T-helper 2 cell treated with Interferon-gamma antibody and Interleukin-4, amounts not matched to agents 5 μg/mL and 100 μg/mL, for 36 hours (primary cell): ENCODE data around the gene PATJ.

Source experiments
- DNase-seq: peaks from one replicate; pipeline ENCODE4 v3.0.0; 2021; ENCODE audit warnings: low spot score
- H3K27ac Mint-ChIP-seq: one replicate; pipeline ENCODE4 v1.8.0; 2021; ENCODE audit warnings: mild to moderate bottlenecking, mixed read lengths
- H3K27me3 Mint-ChIP-seq: one replicate; pipeline ENCODE4 v1.8.0; 2021; ENCODE audit warnings: low read depth, mixed read lengths
- H3K36me3 Mint-ChIP-seq: one replicate; pipeline ENCODE4 v1.8.0; 2021; ENCODE audit warnings: low read depth, mixed read lengths
- H3K4me1 Mint-ChIP-seq: one replicate; pipeline ENCODE4 v1.8.0; 2021; ENCODE audit warnings: low read depth, mixed read lengths
- H3K4me3 Mint-ChIP-seq: one replicate; pipeline ENCODE4 v1.8.0; 2022; ENCODE audit warnings: mild to moderate bottlenecking, moderate library complexity, mixed read lengths
- H3K9me3 Mint-ChIP-seq: one replicate; pipeline ENCODE4 v1.8.0; 2021; ENCODE audit warnings: mixed read lengths

Gene PATJ

DNA sequence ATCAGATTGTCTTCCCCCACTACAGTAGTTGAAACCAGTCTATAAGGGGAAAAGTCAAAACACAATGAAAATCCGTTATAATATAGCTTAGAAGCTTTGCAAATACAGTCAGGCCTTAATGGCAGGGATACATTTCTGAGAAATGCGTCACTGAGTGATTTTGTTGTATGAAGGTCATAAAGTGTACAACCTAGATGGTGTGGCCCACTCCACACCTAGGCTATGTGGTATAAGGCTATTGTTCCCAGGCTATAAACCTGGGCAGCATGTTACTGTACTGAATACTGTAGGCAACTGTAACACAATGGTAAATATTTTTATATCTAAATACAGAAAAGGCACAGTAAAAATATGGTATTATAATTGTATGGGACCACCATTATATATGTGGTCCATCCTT is 264.4 kb downstream of the PATJ start:
- no peak overlapping the region for H3K27ac Mint-ChIP-seq
- H3K4me3 Mint-ChIP-seq, result no peak overlapping the region
- H3K27me3 Mint-ChIP-seq, result no peaks in the 10 kb centered on the region
- DNase-seq, result no peak
- no peaks in the 10 kb centered on the region for H3K4me1 Mint-ChIP-seq
- H3K9me3 Mint-ChIP-seq, result peaks cover 4% of the 10 kb centered on the region
- H3K36me3 Mint-ChIP-seq, result no peaks in the 10 kb centered on the region

DNA sequence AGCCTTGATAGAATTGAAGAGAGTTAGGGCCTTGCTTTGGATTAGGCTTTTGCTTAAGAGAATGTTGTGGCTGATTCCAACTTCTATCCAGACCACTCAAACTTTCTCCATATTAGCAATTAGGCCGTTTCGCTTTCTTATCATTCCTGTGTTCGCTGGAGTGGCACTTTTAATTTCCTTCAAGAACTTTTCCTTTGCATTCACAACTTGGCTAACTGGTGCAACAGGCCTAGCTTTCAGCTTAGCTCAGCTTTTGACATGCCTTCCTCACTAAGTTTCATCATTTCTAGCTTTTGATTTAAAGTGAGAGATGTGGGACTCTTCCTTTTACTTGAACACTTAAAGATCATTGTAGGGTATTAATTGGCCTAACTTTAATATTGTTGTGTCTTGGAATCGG is 268.7 kb downstream of the PATJ start:
- no peak overlapping the region for H3K4me3 Mint-ChIP-seq
- no peak overlapping the region for H3K27ac Mint-ChIP-seq
- H3K9me3 Mint-ChIP-seq, result peaks cover 4% of the 10 kb centered on the region
- no peak for DNase-seq
- H3K36me3 Mint-ChIP-seq, result no peaks in the 10 kb centered on the region
- H3K27me3 Mint-ChIP-seq, result no peaks in the 10 kb centered on the region
- H3K4me1 Mint-ChIP-seq, result no peaks in the 10 kb centered on the region

DNA sequence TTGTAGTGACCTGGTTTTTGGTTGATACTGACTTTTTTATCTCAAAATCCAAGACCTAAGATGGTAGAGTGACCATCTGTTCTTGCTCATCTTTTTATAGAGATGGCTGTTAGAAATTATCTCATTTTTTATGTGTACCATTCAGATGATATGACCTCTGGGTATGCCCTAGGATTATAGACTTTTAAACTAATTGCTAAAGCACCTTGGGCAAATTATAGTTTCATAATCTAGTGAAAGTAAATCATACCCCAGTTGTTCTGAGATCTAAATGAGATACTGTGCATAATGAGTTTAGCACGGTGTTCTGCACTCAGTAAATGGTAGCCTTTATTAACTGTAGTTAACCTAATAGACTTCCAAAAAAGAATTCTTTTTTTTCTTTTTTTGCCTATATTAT is 269.8 kb downstream of the PATJ start:
- Mint-ChIP-seq H3K27ac (no peak overlapping the region), H3K27me3 (no peaks in the 10 kb centered on the region), H3K4me3 (no peak overlapping the region), H3K36me3 (no peaks in the 10 kb centered on the region), H3K9me3 (peaks cover 4% of the 10 kb centered on the region), H3K4me1 (no peaks in the 10 kb centered on the region)
- no peak for DNase-seq

DNA sequence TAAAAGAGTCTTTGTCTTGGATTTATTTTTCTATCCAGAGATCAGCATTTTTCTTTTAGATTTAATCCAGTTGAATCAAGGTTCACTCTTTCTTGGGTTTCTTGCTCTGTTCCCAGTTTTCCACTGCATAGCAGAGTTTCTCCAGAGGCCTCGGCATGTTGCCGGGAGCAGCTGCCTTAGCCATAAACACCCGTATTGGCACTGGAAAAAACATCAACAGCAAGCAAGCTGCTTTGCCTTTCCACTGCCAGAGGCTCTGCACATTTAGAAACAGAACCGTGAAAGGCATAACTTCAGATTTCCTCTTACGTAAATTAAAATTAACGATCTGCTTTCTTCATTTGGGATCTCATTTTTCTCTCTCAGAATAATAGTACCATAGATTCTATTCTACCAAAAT is 270.6 kb downstream of the PATJ start:
- DNase-seq, result no peak
- no peak overlapping the region for H3K4me3 Mint-ChIP-seq
- no peak overlapping the region for H3K27ac Mint-ChIP-seq
- H3K9me3 Mint-ChIP-seq, result peaks cover 4% of the 10 kb centered on the region
- no peaks in the 10 kb centered on the region for H3K4me1 Mint-ChIP-seq
- no peaks in the 10 kb centered on the region for H3K27me3 Mint-ChIP-seq
- no peaks in the 10 kb centered on the region for H3K36me3 Mint-ChIP-seq

DNA sequence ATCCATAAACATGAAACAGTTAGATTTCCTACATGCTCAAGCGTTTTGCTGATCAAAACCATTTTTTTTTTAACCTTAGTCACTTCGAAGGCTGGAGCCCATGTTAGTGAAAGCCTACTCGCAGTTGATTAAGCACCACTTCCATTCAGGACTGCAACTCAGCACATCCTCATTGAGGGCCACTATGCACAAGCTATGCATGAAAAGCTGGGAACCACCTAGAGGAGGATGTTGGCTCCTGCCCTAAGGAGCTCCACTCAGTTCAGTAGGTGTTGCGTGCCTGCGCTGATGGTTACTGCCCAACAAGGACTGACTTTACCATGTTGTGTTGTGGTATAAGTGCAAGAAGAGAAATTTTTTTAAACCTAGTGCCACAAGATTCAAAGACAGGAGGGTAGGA is 271.0 kb downstream of the PATJ start:
- Mint-ChIP-seq H3K4me3 (no peak overlapping the region), H3K9me3 (peaks cover 4% of the 10 kb centered on the region), H3K27me3 (no peaks in the 10 kb centered on the region), H3K4me1 (no peaks in the 10 kb centered on the region), H3K27ac (no peak overlapping the region), H3K36me3 (no peaks in the 10 kb centered on the region)
- no peak for DNase-seq

DNA sequence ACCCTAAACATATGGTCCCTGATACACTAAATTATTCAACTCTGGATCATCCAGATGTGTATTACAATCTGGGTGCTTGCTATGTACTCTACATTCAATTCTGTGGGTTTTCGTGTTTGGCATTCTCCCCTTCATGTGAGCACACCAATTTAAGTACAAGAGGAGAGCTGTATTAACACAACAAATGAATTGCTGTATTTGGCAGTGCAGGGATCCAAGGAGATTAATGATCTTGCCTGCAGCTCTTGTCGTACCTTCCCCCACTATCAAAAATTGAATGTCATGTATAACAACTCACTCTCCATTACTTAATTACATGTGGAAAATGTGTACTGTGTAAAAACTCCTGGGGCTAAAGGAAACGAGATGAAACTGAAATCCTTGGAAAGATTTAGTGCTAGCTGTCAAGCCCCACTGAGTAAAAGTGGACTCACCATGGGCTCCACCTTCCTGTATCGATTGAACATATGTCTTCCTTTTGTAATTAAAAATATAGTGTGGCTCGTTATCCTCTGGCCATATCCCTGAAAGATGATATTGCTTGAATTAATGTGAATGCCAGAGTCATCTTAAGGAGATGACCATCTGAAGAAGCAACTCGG is 280.2 kb downstream of the PATJ start:
- no peaks in the 10 kb centered on the region for H3K4me1 Mint-ChIP-seq
- DNase-seq, result no peak
- no peaks in the 10 kb centered on the region for H3K27me3 Mint-ChIP-seq
- no peak overlapping the region for H3K4me3 Mint-ChIP-seq
- no peaks in the 10 kb centered on the region for H3K9me3 Mint-ChIP-seq
- H3K36me3 Mint-ChIP-seq, result no peaks in the 10 kb centered on the region
- no peak overlapping the region for H3K27ac Mint-ChIP-seq

DNA sequence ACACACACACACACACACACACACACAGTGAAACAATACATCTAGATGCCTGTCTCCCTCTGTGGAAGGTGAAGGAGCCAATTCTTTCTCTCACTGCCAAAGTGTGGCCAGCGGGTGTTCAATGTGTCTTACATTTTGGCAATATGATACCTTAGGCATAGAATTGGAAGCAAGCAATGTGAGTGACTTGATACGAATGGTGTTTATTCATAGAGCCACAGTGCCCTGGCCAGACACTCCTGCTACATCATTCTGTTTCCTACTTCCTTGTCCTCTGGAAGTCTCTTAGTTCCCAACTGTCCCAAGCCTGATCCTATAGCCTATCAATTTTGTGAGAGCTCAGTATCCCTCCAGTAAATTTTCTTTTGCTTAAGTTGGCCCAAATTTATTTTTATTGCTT is 282.4 kb downstream of the PATJ start:
- DNase-seq, result no peak
- Mint-ChIP-seq H3K9me3 (no peaks in the 10 kb centered on the region), H3K4me3 (no peak overlapping the region), H3K27ac (no peak overlapping the region), H3K4me1 (no peaks in the 10 kb centered on the region), H3K27me3 (no peaks in the 10 kb centered on the region), H3K36me3 (no peaks in the 10 kb centered on the region)

DNA sequence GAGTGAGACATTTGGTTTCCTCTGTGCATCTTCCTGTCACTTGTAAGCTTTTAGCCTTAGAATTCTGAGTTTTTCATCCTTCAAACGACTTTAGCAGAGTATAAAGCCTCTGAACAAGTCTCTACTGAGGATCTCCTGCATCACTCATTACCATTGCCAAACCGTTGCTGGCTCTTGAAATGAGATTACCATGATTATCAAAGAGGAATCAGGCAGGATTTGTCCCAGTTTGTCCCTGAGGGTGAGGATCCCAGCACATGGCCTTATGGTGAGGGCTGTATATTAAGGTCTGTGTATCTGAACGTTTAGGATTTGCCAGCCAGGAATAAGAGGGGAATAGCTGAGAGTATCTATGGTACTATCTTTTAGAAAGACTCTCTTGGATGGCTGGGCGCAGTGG is 282.9 kb downstream of the PATJ start:
- Mint-ChIP-seq H3K4me3 (no peak overlapping the region), H3K27me3 (no peaks in the 10 kb centered on the region), H3K9me3 (no peaks in the 10 kb centered on the region), H3K36me3 (no peaks in the 10 kb centered on the region), H3K4me1 (no peaks in the 10 kb centered on the region), H3K27ac (no peak overlapping the region)
- DNase-seq, result no peak

DNA sequence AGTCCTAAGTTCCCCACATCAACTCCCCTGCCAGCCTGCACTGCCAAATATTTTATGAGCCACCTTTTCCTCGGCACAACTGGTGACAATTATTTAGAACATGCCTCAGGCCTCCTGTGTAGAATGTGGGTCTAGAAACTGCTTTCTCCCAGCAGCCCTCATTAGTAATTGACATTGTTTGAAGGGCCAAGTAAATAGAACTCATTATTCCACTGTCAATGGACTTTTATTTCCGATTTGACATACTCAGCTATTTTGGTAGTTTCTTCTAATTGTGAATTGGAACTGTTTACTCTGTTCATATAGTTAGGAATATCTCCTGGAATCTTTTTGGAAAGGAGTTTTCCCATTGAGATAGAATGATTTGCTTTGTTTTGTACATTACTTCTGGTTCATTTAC is 283.6 kb downstream of the PATJ start:
- no peak for DNase-seq
- Mint-ChIP-seq H3K9me3 (no peaks in the 10 kb centered on the region), H3K4me3 (no peak overlapping the region), H3K36me3 (no peaks in the 10 kb centered on the region), H3K27ac (no peak overlapping the region), H3K4me1 (no peaks in the 10 kb centered on the region), H3K27me3 (no peaks in the 10 kb centered on the region)

DNA sequence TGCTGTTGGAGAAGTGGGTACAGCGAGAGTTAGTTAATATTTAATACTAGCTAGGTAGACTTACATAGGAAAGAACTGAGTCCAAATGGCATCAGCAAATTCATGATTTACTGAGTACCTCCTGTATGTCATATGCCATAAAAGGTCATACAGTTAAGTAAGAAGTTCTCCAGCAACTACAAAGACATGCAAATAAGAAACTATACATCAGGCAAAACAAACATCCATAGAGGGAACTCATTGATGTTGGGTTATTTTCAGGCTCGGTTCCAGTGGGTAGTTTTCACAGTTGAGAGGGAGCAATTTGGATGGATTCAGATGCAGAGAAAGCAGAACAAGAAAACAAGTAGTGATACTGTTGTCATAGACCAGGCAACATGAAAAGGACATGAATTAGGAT is 287.4 kb downstream of the PATJ start:
- no peak overlapping the region for H3K27ac Mint-ChIP-seq
- no peaks in the 10 kb centered on the region for H3K9me3 Mint-ChIP-seq
- H3K4me3 Mint-ChIP-seq, result no peak overlapping the region
- DNase-seq, result no peak
- no peaks in the 10 kb centered on the region for H3K4me1 Mint-ChIP-seq
- no peaks in the 10 kb centered on the region for H3K27me3 Mint-ChIP-seq
- H3K36me3 Mint-ChIP-seq, result no peaks in the 10 kb centered on the region

DNA sequence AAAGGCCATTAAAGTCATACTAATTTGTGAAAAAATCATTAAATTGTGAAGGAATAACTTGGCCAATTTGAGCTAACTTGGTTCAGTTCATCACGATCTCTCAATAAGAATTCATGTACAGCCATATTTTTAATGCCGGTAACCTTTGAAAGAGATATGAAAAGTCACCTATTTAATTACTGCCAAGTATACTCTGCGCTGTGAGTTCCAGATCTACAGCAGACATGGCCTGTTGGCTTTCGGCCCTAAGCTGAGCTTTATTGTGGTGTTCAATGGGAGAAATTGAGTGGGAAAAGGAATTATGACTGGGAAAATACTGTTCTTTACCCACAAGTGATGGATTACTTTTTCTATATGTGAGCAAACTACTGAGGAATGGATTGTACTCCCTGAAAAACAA is 292.5 kb downstream of the PATJ start:
- DNase-seq, result no peak
- Mint-ChIP-seq H3K9me3 (no peaks in the 10 kb centered on the region), H3K27ac (no peak overlapping the region), H3K4me3 (no peak overlapping the region), H3K4me1 (no peaks in the 10 kb centered on the region), H3K27me3 (no peaks in the 10 kb centered on the region), H3K36me3 (no peaks in the 10 kb centered on the region)

DNA sequence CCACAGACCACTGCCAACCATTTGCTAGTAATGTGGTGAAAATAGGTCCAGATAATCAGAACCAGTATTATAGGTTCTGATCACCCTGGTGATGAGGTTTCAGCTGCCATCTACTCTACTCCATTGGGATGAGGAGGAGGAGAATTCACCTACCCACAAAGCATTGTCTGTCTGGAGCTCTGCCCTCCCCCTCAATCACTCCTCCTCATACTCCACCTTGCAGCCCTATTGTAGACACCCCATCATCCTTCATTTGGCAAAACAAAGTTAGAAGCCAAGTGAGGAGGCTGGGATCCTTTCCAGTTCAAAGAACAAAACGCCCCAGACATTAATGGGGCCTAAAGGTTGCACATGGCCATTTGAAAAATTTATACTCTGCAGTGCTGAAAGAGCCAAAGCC is 295.0 kb downstream of the PATJ start:
- no peaks in the 10 kb centered on the region for H3K9me3 Mint-ChIP-seq

DNA sequence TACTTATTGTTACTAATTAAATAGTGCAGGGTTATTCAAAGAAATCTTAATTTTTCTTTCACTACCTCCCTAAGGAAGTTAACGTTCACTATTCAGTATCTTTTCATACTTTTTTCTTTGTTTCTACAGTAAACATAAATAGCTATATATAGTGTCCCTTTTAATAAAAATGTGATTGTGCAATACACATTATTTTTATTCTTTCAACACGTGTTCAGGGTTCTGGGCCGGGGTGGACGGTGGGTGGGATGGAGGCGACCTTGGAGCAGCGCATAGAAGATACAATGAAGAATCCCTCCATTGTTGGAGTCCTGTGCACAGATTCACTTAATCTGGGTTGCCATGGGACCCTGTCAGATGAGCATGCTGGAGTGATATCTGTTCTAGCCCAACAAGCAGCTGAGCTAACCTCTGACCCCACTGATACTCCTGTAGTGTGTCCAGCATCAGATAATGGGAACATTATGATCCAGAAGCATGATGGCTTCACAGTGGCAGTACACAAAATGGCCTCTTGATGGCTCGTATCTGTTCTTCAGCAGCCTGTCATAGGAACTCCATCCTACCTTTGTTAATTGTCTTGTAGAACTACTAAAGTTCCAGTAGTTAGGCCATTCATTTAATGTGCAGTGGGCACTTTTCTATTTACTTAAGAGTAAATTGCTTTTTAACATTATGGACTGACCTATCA is 296.5 kb downstream of the PATJ start:
- Mint-ChIP-seq H3K36me3 (no peaks in the 10 kb centered on the region), H3K4me1 (no peaks in the 10 kb centered on the region), H3K27me3 (no peaks in the 10 kb centered on the region), H3K27ac (no peak overlapping the region), H3K4me3 (no peak overlapping the region), H3K9me3 (no peaks in the 10 kb centered on the region)
- no peak for DNase-seq

More for the DNA sequence above, 295.0 kb downstream of the PATJ start:
- H3K36me3 Mint-ChIP-seq, result no peaks in the 10 kb centered on the region
- DNase-seq, result no peak
- H3K27me3 Mint-ChIP-seq, result no peaks in the 10 kb centered on the region
- no peak overlapping the region for H3K27ac Mint-ChIP-seq
- H3K4me1 Mint-ChIP-seq, result no peaks in the 10 kb centered on the region
- no peak overlapping the region for H3K4me3 Mint-ChIP-seq

DNA sequence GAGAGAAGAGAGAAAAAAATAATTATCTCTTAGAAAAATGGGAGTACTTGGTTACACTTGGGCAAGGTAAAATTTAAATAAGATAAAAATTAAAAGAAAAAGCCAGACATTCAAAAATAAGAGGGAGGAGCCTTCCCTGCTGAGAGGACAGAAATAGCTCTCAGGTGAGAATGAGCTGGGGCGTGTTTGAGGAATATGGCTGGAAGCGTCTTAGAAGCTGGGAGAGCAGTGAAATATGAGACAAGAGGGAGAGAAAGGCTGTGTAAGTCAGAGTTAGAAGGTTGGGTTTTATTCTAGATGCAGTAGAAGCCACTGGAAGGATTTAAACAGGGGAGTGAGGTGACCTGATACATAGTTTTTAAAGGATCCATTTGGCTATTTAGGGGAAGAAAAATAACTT is 298.2 kb downstream of the PATJ start:
- DNase-seq, result no peak
- Mint-ChIP-seq H3K27me3 (no peaks in the 10 kb centered on the region), H3K4me1 (no peaks in the 10 kb centered on the region), H3K4me3 (no peak overlapping the region), H3K36me3 (no peaks in the 10 kb centered on the region), H3K27ac (no peak overlapping the region), H3K9me3 (no peaks in the 10 kb centered on the region)

DNA sequence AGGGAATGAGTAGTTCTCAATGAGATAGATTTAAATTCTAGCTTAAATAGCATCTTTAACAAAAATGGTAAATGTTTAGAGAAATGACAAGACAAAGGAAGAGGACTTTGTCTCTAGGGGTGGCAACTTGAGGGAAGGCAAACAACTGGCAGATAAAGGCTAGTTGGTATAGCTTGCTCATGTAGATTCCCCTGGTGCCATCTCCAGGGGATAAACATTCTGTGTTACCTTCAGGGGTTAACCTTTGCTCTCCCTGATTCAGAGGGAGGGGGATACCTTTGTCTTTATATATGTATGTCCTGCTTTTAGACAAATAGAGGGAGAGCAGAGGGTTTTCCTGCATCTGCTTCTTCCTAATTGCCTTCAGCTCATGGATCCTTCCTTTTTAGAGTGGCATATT is 298.7 kb downstream of the PATJ start:
- Mint-ChIP-seq H3K4me1 (no peaks in the 10 kb centered on the region), H3K27ac (no peak overlapping the region), H3K27me3 (no peaks in the 10 kb centered on the region), H3K36me3 (no peaks in the 10 kb centered on the region), H3K4me3 (no peak overlapping the region), H3K9me3 (no peaks in the 10 kb centered on the region)
- no peak for DNase-seq
